ENCODE results near the gene GSTT4. TPM values are rescaled to one million over a fixed set of nuclear protein-coding genes. Genes with fewer than 3 reads are reported as not detected.
"Not testable (repeated sequence)": the region's sequence is repeated elsewhere in the genome, so short reads cannot be mapped to it uniquely, and the experiment has no call there.

GSTT4 gene
- total RNA-seq, 4 donors from 2014 or later = not detected

- H3K4me1 ChIP-seq = peaks cover 0 to 2% (median 0%) of the 10 kb centered on the region in 3 donors
- H3K36me3 ChIP-seq = peaks cover 9 to 87% (median 11%) of the 10 kb centered on the region in 3 donors
- intact Hi-C loops (cut with DNase I) = no loop called here
- TF ChIP-seq POLR2A (IDR thresholded peaks at IDR 0.05) (no peak), CTCF (IDR thresholded peaks at IDR 0.05) (no peak)
- H3K9me3 ChIP-seq = no peaks in the 10 kb centered on the region
- DNase-seq = no peak
- H3K27ac ChIP-seq = no peak overlapping the region
- no peaks in the 10 kb centered on the region for H3K27me3 ChIP-seq
- WGBS, 2 donors = 69 to 87% methylated on average over 1 to 2 of the region's 2 CpGs
- H3K4me3 ChIP-seq = no peak overlapping the region
These were observed 44.7 kb upstream of the GSTT4 start for GRCh38 chr22:24049978-24050377.

- intact Hi-C loops (cut with DNase I) = no loop called here
- peaks cover 9 to 87% (median 11%) of the 10 kb centered on the region in 3 donors for H3K36me3 ChIP-seq
- TF ChIP-seq POLR2A (IDR thresholded peaks at IDR 0.05) (no peak), CTCF (IDR thresholded peaks at IDR 0.05) (no peak)
- peaks cover 0 to 2% (median 0%) of the 10 kb centered on the region in 3 donors for H3K4me1 ChIP-seq
- DNase-seq = no peak
- no peak overlapping the region for H3K4me3 ChIP-seq
- no peaks in the 10 kb centered on the region for H3K9me3 ChIP-seq
- H3K27me3 ChIP-seq = no peaks in the 10 kb centered on the region
- H3K27ac ChIP-seq = no peak overlapping the region
- WGBS, 2 donors = 93 to 100% methylated on average over 4 to 5 of the region's 5 CpGs
These were observed 44.0 kb upstream of the GSTT4 start for GRCh38 chr22:24049211-24049610.

- 63 to 79% methylated on average over 5 of the region's 5 CpGs for WGBS, 2 donors
- no peaks in the 10 kb centered on the region for H3K27me3 ChIP-seq
- H3K4me1 ChIP-seq = peaks cover 0 to 12% (median 0%) of the 10 kb centered on the region in 3 donors
- DNase-seq = no peak
- H3K27ac ChIP-seq = no peak overlapping the region
- H3K36me3 ChIP-seq = peaks cover 9 to 85% (median 11%) of the 10 kb centered on the region in 3 donors
- no peak overlapping the region for H3K4me3 ChIP-seq
- no peaks in the 10 kb centered on the region for H3K9me3 ChIP-seq
- intact Hi-C loops (cut with DNase I) = no loop called here
- TF ChIP-seq CTCF (IDR thresholded peaks at IDR 0.05) (no peak), POLR2A (IDR thresholded peaks at IDR 0.05) (no peak)
These were observed 40.8 kb upstream of the GSTT4 start for GRCh38 chr22:24046024-24046423.

- H3K4me1 ChIP-seq = peaks cover 0 to 24% (median 0%) of the 10 kb centered on the region in 3 donors
- H3K27ac ChIP-seq = no peak overlapping the region
- WGBS, 2 donors = 86 to 88% methylated on average over 4 of the region's 4 CpGs
- H3K36me3 ChIP-seq = peaks cover 2 to 84% (median 10%) of the 10 kb centered on the region in 3 donors
- no peak for DNase-seq
- no peak for TF ChIP-seq CTCF (IDR thresholded peaks at IDR 0.05)
- TF ChIP-seq POLR2A (IDR thresholded peaks at IDR 0.05) = no peak
- intact Hi-C loops (cut with DNase I) = no loop called here
- no peaks in the 10 kb centered on the region for H3K9me3 ChIP-seq
- H3K4me3 ChIP-seq = no peak overlapping the region
- no peaks in the 10 kb centered on the region for H3K27me3 ChIP-seq
These were observed 38.7 kb upstream of the GSTT4 start for GRCh38 chr22:24043958-24044357.

GRCh38 chr22:24043465-24043864, 38.2 kb upstream of the GSTT4 start:
- H3K9me3 ChIP-seq; DNase-seq; H3K4me3 ChIP-seq; H3K27me3 ChIP-seq; intact Hi-C loops (cut with DNase I): not testable (repeated sequence)
- Histone ChIP-seq H3K36me3 (peaks cover 0 to 84% (median 10%) of the 10 kb centered on the region in 3 donors), H3K4me1 (peaks cover 0 to 28% (median 2%) of the 10 kb centered on the region in 3 donors), H3K27ac (peak overlapping the region in 1 of 4 donors; percentile 27)
- 83 to 85% methylated on average over 3 to 4 of the region's 5 CpGs for WGBS, 2 donors

GRCh38 chr22:24040946-24041345, 35.7 kb upstream of the GSTT4 start:
- 87 to 100% methylated on average over 3 to 4 of the region's 4 CpGs for WGBS, 2 donors
- Histone ChIP-seq H3K4me1 (peaks cover 0 to 49% (median 3%) of the 10 kb centered on the region in 3 donors), H3K4me3 (no peak overlapping the region), H3K36me3 (peaks cover 0 to 83% (median 18%) of the 10 kb centered on the region in 3 donors), H3K27me3 (no peaks in the 10 kb centered on the region), H3K9me3 (no peaks in the 10 kb centered on the region), H3K27ac (no peak overlapping the region)
- intact Hi-C loops (cut with DNase I) = no loop called here
- no peak for DNase-seq
- TF ChIP-seq CTCF (IDR thresholded peaks at IDR 0.05) = no peak
- TF ChIP-seq POLR2A (IDR thresholded peaks at IDR 0.05) = no peak
